Gastroesophageal sphincter (tissue), 3 donors: ENCODE results near the gene POLR1B.

ENCODE experiments used
- CTCF ChIP-seq, 4 experiments: fragments of 200-600 bp in 2 of 4; fragments of 450-650 bp in 2 of 4; sonication (generic) in 1 of 4; IDR thresholded peaks; one replicate each; pipeline ENCODE4 v1.5.1; 2017 to 2019; ENCODE audit warnings: antibody characterized with exemption in 4 of 4, mild to moderate bottlenecking in 2 of 4, moderate library complexity in 2 of 4
- EP300 ChIP-seq: sonication (generic); formaldehyde crosslinking; IDR thresholded peaks from one replicate; pipeline ENCODE4 v1.6.1; 2017; ENCODE audit warnings: antibody characterized with exemption, mild to moderate bottlenecking
- POLR2A ChIP-seq, 2 donors: fragments of 450-650 bp; IDR thresholded peaks; one replicate each; pipeline ENCODE4 v1.6.1; 2017; ENCODE audit warnings: antibody characterized with exemption in 2 of 2, mild to moderate bottlenecking in 2 of 2, moderate library complexity in 1 of 2
- POLR2AphosphoS5 ChIP-seq: sonication (generic); formaldehyde crosslinking; IDR thresholded peaks from one replicate; pipeline ENCODE4 v1.6.1; 2017; ENCODE audit warnings: antibody characterized with exemption

- no peak for TF ChIP-seq EP300
- TF ChIP-seq CTCF (IDR thresholded peaks at IDR 0.05) = no peak
- no peak for TF ChIP-seq POLR2A (IDR thresholded peaks at IDR 0.05)
- no peak for TF ChIP-seq POLR2AphosphoS5
Observed at GRCh38 chr2:112523291-112523777, 18.9 kb upstream of the POLR1B start.
